HG02840 (cell line): Measurements from ENCODE around the gene COX20.

Experiments
- ATAC-seq: cut with Tn5 transposase; IDR thresholded peaks from one replicate; pipeline ENCODE4 v1.9.1; 2021; ENCODE audit warnings: mild to moderate bottlenecking, moderate library complexity, moderate number of reproducible peaks; ENCODE audit not compliant: unreplicated experiment, low FRiP score

COX20 gene

GRCh38 chr1:244850099-244850852 is 14.8 kb downstream of the COX20 start:
- ATAC-seq: no peak

- ATAC-seq: no peak
Measured at GRCh38 chr1:244850896-244851295, 15.4 kb downstream of the COX20 start.

- no peak for ATAC-seq
Measured at GRCh38 chr1:244851546-244852231, 16.2 kb downstream of the COX20 start.

- no peak for ATAC-seq
Measured at GRCh38 chr1:244852694-244853093, 17.2 kb downstream of the COX20 start.

- no peak for ATAC-seq
Measured at GRCh38 chr1:244854166-244854565, 18.7 kb downstream of the COX20 start.

- no peak for ATAC-seq
Measured at GRCh38 chr1:244854865-244855578, 19.6 kb downstream of the COX20 start.

- no peak for ATAC-seq
Measured at GRCh38 chr1:244857761-244858160, 22.3 kb downstream of the COX20 start.

GRCh38 chr1:244858357-244858756 is 22.9 kb downstream of the COX20 start:
- no peak for ATAC-seq

- ATAC-seq: no peak
Measured at GRCh38 chr1:244860078-244860477, 24.6 kb downstream of the COX20 start.

- ATAC-seq: no peak
Measured at GRCh38 chr1:244860914-244861610, 25.6 kb downstream of the COX20 start.

GRCh38 chr1:244861683-244862082 is 26.2 kb downstream of the COX20 start:
- ATAC-seq: no peak

GRCh38 chr1:244862354-244862698 is 26.9 kb downstream of the COX20 start:
- ATAC-seq: no peak

- peak; percentile 51 for ATAC-seq
Measured at GRCh38 chr1:244862699-244863490, 27.4 kb downstream of the COX20 start.

GRCh38 chr1:244863491-244864252 is 28.2 kb downstream of the COX20 start:
- peak; percentile 39 for ATAC-seq

- peak; percentile 61 for ATAC-seq
Measured at GRCh38 chr1:244864253-244865027, 29.0 kb downstream of the COX20 start, which contains the start of gene HNRNPU. TSS of gene HNRNPU (minus strand) at chr1:244864543. CDS start at chr1:244864307, 236 bp downstream.

- no peak for ATAC-seq
Measured at GRCh38 chr1:244865028-244865371, 29.5 kb downstream of the COX20 start.

GRCh38 chr1:244865820-244866219 is 30.4 kb downstream of the COX20 start:
- ATAC-seq: no peak

- ATAC-seq: no peak
Measured at GRCh38 chr1:244866355-244866754, 30.9 kb downstream of the COX20 start.
